GM23338 (cell line): ENCODE results near the gene PLCXD3. TPM values are rescaled to one million over a fixed set of nuclear protein-coding genes. Genes with fewer than 3 reads are reported as not detected.

Experiments
- ATAC-seq: fragments of 200-7000 bp; cut with Tn5 transposase; 3 replicates; pipeline ENCODE4 v1.9.1; 2020
- DNase-seq: peaks from one replicate; pipeline ENCODE4 v3.0.0-alpha.2; 2015; ENCODE audit warnings: low spot score
- H2AFZ ChIP-seq: fragments of 200-600 bp; sonication (generic); 2 replicates; pipeline ENCODE4 v1.8.0; 2016; ENCODE audit warnings: antibody characterized with exemption, mild to moderate bottlenecking, moderate library complexity
- H3F3A ChIP-seq: fragments of 200-600 bp; sonication (generic); replicated peaks from 2 replicates; pipeline ENCODE4 v1.8.0; 2017; ENCODE audit warnings: antibody characterized with exemption, mixed run types, low read depth
- H3K27ac ChIP-seq: fragments of 200-600 bp; sonication (generic); 2 replicates; pipeline ENCODE4 v1.6.1; 2016; ENCODE audit warnings: low read depth
- H3K27me3 ChIP-seq: fragments of 200-600 bp; sonication (generic); 2 replicates; pipeline ENCODE4 v1.8.0; 2016; ENCODE audit warnings: mild to moderate bottlenecking, mixed run types, moderate library complexity; ENCODE audit not compliant: insufficient read depth
- H3K36me3 ChIP-seq: fragments of 200-600 bp; sonication (generic); 2 replicates; pipeline ENCODE4 v1.8.0; 2016; ENCODE audit warnings: mild to moderate bottlenecking; ENCODE audit not compliant: insufficient read depth
- H3K4me1 ChIP-seq: fragments of 200-600 bp; sonication (generic); 2 replicates; pipeline ENCODE4 v1.8.0; 2016; ENCODE audit warnings: mild to moderate bottlenecking, moderate library complexity; ENCODE audit not compliant: insufficient read depth
- H3K4me2 ChIP-seq: fragments of 200-600 bp; sonication (generic); 2 replicates; pipeline ENCODE4 v1.7.1; 2017; ENCODE audit warnings: mixed run types
- H3K4me3 ChIP-seq: fragments of 200-600 bp; sonication (generic); 2 replicates; pipeline ENCODE4 v1.6.1; 2016; ENCODE audit warnings: mixed run types
- H3K79me2 ChIP-seq: fragments of 200-600 bp; sonication (generic); replicated peaks from 2 replicates; pipeline ENCODE4 v1.8.0; 2017; ENCODE audit warnings: mild to moderate bottlenecking; ENCODE audit not compliant: insufficient read depth
- H3K9me2 ChIP-seq: fragments of 200-600 bp; sonication (generic); 2 replicates; pipeline ENCODE4 v1.8.0; 2017; ENCODE audit not compliant: insufficient read depth
- H4K20me1 ChIP-seq: fragments of 200-600 bp; sonication (generic); replicated peaks from 2 replicates; pipeline ENCODE4 v1.8.0; 2017; ENCODE audit warnings: mild to moderate bottlenecking; ENCODE audit not compliant: insufficient read depth
- H3K27ac Mint-ChIP-seq: 2 replicates; pipeline ENCODE4 v1.8.0; 2020; ENCODE audit warnings: inconsistent platforms, mild to moderate bottlenecking, moderate library complexity, mixed read lengths
- H3K27me3 Mint-ChIP-seq: 3 replicates; pipeline ENCODE4 v1.8.0; 2022; ENCODE audit warnings: low read depth, mild to moderate bottlenecking, moderate library complexity, mixed read lengths, inconsistent platforms; ENCODE audit not compliant: insufficient read depth, poor library complexity
- H3K36me3 Mint-ChIP-seq: 3 replicates; pipeline ENCODE4 v1.8.0; 2021; ENCODE audit warnings: low read depth, mild to moderate bottlenecking, inconsistent platforms, moderate library complexity, mixed read lengths
- H3K4me1 Mint-ChIP-seq: 3 replicates; pipeline ENCODE4 v1.8.0; 2020; ENCODE audit warnings: mild to moderate bottlenecking, inconsistent platforms, mixed read lengths
- H3K4me3 Mint-ChIP-seq: 3 replicates; pipeline ENCODE4 v1.8.0; 2021; ENCODE audit warnings: moderate library complexity, mild to moderate bottlenecking, inconsistent platforms, mixed read lengths
- H3K9me3 Mint-ChIP-seq: 3 replicates; pipeline ENCODE4 v1.8.0; 2020; ENCODE audit warnings: moderate library complexity, mild to moderate bottlenecking, inconsistent platforms, mixed read lengths
- CREB1 ChIP-seq: fragments of 250-450 bp; sonication (Bioruptor Pico); IDR thresholded peaks from 2 replicates; pipeline ENCODE4 v1.5.0; 2020; ENCODE audit warnings: low read depth, mild to moderate bottlenecking, moderate library complexity
- CTCF ChIP-seq, 2 experiments: fragments of 200-600 bp in 1 of 2; sonication (generic) in 1 of 2; conservative IDR thresholded peaks; 2 replicates each; pipeline versions ENCODE4 v1.5.1 to v1.6.1; 2016 to 2017; ENCODE audit warnings: antibody characterized with exemption in 2 of 2, low read depth in 2 of 2, mild to moderate bottlenecking in 2 of 2, moderate library complexity in 1 of 2
- EZH2 ChIP-seq: fragments of 200-600 bp; sonication (generic); IDR thresholded peaks from one replicate; pipeline ENCODE4 v1.8.0; 2017; ENCODE audit warnings: antibody characterized with exemption, mild to moderate bottlenecking, low read depth; ENCODE audit not compliant: unreplicated experiment
- JUNB ChIP-seq: IDR thresholded peaks from one replicate; pipeline ENCODE4 v1.6.1; 2016; ENCODE audit warnings: antibody characterized with exemption; ENCODE audit not compliant: unreplicated experiment
- NANOG ChIP-seq: IDR thresholded peaks from 2 replicates; pipeline ENCODE4 v1.6.1; 2016; ENCODE audit warnings: antibody characterized with exemption, borderline replicate concordance
- POLR2AphosphoS5 ChIP-seq: IDR thresholded peaks from 2 replicates; pipeline ENCODE4 v1.6.1; 2016; ENCODE audit warnings: antibody characterized with exemption, low read depth
- ZNF114 ChIP-seq: fragments of 250-450 bp; sonication (Bioruptor Pico); IDR thresholded peaks from 2 replicates; pipeline ENCODE4 v1.5.0; 2020; ENCODE audit warnings: mild to moderate bottlenecking, moderate library complexity
- ZNF331 ChIP-seq: fragments of 250-450 bp; sonication (Bioruptor Pico); IDR thresholded peaks from 2 replicates; pipeline ENCODE4 v1.5.0; 2020; ENCODE audit warnings: low read depth, mild to moderate bottlenecking, moderate library complexity
- polyA plus RNA-seq: library from polyadenylated mRNA; unstranded; fragments of >200 nt; fragmentation: Nextera tagmentation; extraction: Ambion mirVana; gene quantifications from 2 replicates; pipeline ENCODE4 v1.2.1, GENCODE V29; 2016
- total RNA-seq: library from RNA; depleted of rRNA; stranded (reverse); fragments of >200 nt; shearing (Covaris generic); gene quantifications from 2 replicates; pipeline ENCODE4 v1.2.3, GENCODE V29; 2014

Gene PLCXD3
- total and polyA plus RNA-seq, 2 experiments from 2014 or later = 0.03 TPM

- no peak overlapping the region for H3K4me3 ChIP-seq
- Mint-ChIP-seq H3K27me3 (no peaks in the 10 kb centered on the region), H3K4me1 (no peaks in the 10 kb centered on the region), H3K27ac (no peak overlapping the region), H3K36me3 (no peaks in the 10 kb centered on the region), H3K9me3 (no peaks in the 10 kb centered on the region), H3K4me3 (no peak overlapping the region)
- TF ChIP-seq JUNB (no peak), POLR2AphosphoS5 (no peak), NANOG (no peak), CTCF (conservative IDR thresholded peaks at IDR 0.05; ENCODE audit: low read depth in 2 of 2) (no peak)
- DNase-seq (no peak), ATAC-seq (no peak)
- H3K4me2 ChIP-seq = no peak overlapping the region
- no peak overlapping the region for H2AFZ ChIP-seq
- H4K20me1 ChIP-seq = no peaks in the 10 kb centered on the region
- peaks cover 8% of the 10 kb centered on the region for H3K9me2 ChIP-seq
- no peaks in the 10 kb centered on the region for H3K4me1 ChIP-seq
- no peaks in the 10 kb centered on the region for H3K36me3 ChIP-seq
- no peaks in the 10 kb centered on the region for H3K79me2 ChIP-seq
- H3F3A ChIP-seq = no peaks in the 10 kb centered on the region
- H3K27ac ChIP-seq = no peak overlapping the region
- no peaks in the 10 kb centered on the region for H3K27me3 ChIP-seq
Observed at GRCh38 chr5:41373230-41373629, 137.2 kb downstream of the PLCXD3 start.

- Histone ChIP-seq H3K4me3 (no peak overlapping the region), H4K20me1 (no peaks in the 10 kb centered on the region), H3K79me2 (no peaks in the 10 kb centered on the region), H3K9me2 (peaks cover 13% of the 10 kb centered on the region), H3K4me2 (no peak overlapping the region), H3K27me3 (no peaks in the 10 kb centered on the region), H3K36me3 (no peaks in the 10 kb centered on the region), H3F3A (no peaks in the 10 kb centered on the region), H3K27ac (no peak overlapping the region), H3K4me1 (no peaks in the 10 kb centered on the region), H2AFZ (no peak overlapping the region)
- no peak for ATAC-seq
- Mint-ChIP-seq H3K27me3 (no peaks in the 10 kb centered on the region), H3K36me3 (no peaks in the 10 kb centered on the region), H3K4me1 (no peaks in the 10 kb centered on the region), H3K4me3 (no peak overlapping the region), H3K9me3 (no peaks in the 10 kb centered on the region), H3K27ac (no peak overlapping the region)
- TF ChIP-seq CREB1 (no peak), POLR2AphosphoS5 (no peak), CTCF (conservative IDR thresholded peaks at IDR 0.05; ENCODE audit: low read depth in 2 of 2) (no peak), JUNB (no peak), ZNF331 (CRISPR knock-in tag) (no peak), NANOG (no peak), ZNF114 (CRISPR knock-in tag) (no peak)
- DNase-seq = no peak
Observed at GRCh38 chr5:41371738-41372137, 138.7 kb downstream of the PLCXD3 start.

DNA sequence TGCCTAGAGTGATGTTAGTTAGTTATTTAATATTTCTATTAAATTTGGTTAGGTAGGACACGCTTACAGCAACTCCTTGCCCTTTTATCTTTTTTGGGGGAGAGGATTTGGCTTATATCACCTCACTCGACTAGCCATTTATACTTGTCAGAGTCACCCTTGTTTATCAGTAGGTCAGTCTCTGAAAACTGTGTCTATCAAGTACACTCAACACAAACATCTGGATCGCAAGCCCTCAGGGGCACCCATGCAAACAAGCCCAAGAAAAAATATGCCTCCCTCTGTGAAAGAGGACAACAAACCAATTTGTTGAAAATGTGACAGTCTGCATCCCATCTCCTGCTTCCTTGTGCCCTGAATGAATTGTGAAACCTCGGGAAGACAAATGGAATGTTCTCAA, 139.9 kb downstream of the PLCXD3 start:
- H3K4me3 Mint-ChIP-seq = no peak overlapping the region
- TF ChIP-seq ZNF331 (CRISPR knock-in tag) = no peak
- TF ChIP-seq ZNF114 (CRISPR knock-in tag) = no peak
- no peak for TF ChIP-seq EZH2
- no peak for TF ChIP-seq CTCF (conservative IDR thresholded peaks at IDR 0.05; ENCODE audit: low read depth in 2 of 2)
- TF ChIP-seq JUNB = no peak

More for the DNA sequence above, 139.9 kb downstream of the PLCXD3 start:
- Histone ChIP-seq H3K79me2 (no peaks in the 10 kb centered on the region), H3K9me2 (peaks cover 13% of the 10 kb centered on the region), H3K4me3 (no peak overlapping the region), H4K20me1 (no peaks in the 10 kb centered on the region), H3F3A (no peaks in the 10 kb centered on the region), H3K27me3 (no peaks in the 10 kb centered on the region), H3K36me3 (no peaks in the 10 kb centered on the region), H3K4me1 (no peaks in the 10 kb centered on the region), H3K4me2 (no peak overlapping the region), H3K27ac (no peak overlapping the region), H2AFZ (no peak overlapping the region)
- Mint-ChIP-seq H3K36me3 (no peaks in the 10 kb centered on the region), H3K4me1 (no peaks in the 10 kb centered on the region), H3K27ac (no peak overlapping the region), H3K27me3 (no peaks in the 10 kb centered on the region), H3K9me3 (no peaks in the 10 kb centered on the region)
- no peak for ATAC-seq
- DNase-seq = no peak
